GM12874 (cell line): ENCODE data around the gene FBXO42.

ENCODE experiments used
- CTCF ChIP-seq: IDR thresholded peaks from 2 replicates; pipeline ENCODE4 v1.5.1; 2011; ENCODE audit warnings: low read depth, mild to moderate bottlenecking, control low read depth, low read length, moderate library complexity; ENCODE audit not compliant: insufficient read depth

FBXO42 gene

GRCh38 chr1:16207318-16208269 is 144.7 kb downstream of the FBXO42 start:
- TF ChIP-seq CTCF = no peak

GRCh38 chr1:16206547-16207317 is 145.5 kb downstream of the FBXO42 start:
- TF ChIP-seq CTCF = no peak

GRCh38 chr1:16205891-16206546 is 146.3 kb downstream of the FBXO42 start:
- no peak for TF ChIP-seq CTCF

GRCh38 chr1:16205334-16205671 is 147.0 kb downstream of the FBXO42 start:
- TF ChIP-seq CTCF = no peak

- TF ChIP-seq CTCF = peak; percentile 64
Measured at GRCh38 chr1:16204634-16205333, 147.5 kb downstream of the FBXO42 start.

- TF ChIP-seq CTCF = no peak
Measured at GRCh38 chr1:16204216-16204615, 148.1 kb downstream of the FBXO42 start.

GRCh38 chr1:16203550-16203949 is 148.7 kb downstream of the FBXO42 start:
- no peak for TF ChIP-seq CTCF
